Measurements from ENCODE around the gene EIF4E1B.

EIF4E1B gene

DNA sequence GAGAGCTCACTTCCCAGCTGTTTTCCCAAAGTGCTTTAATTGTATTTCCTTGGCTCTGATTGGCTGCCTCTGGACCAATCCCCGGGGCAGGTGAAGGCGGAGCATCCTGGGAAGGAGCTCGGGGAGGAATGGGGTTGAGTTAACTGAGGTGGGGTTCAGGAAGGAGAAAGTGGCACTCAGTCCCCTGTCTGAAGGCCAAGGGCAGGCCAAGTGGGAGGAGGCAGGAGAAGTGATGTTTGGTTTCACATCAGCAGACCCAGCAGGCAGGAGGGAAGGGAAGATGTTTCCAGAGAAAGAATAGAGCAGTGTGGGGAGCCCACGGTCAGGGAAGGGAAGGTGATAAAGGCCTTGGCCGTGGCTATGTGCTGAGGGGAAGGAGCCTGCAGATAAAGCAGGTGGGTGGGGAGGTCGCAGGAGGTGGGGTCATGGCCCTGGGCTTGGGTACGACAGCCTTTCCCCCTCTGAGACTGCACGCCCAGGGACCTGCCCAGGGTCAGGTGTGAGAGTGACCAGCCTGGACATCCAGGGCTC lies 19.9 kb downstream of the EIF4E1B start:
- no peak for ATAC-seq
- TF ChIP-seq ZNF70 (CRISPR knock-in tag; IDR thresholded peaks at IDR 0.05) (peak; percentile 73), ZFP30 (CRISPR knock-in tag; IDR thresholded peaks at IDR 0.05) (no peak)

- ATAC-seq: no peak
- TF ChIP-seq ISL1 (CRISPR knock-in tag; IDR thresholded peaks at IDR 0.05) (no peak), BACH2 (CRISPR knock-in tag; IDR thresholded peaks at IDR 0.05; ENCODE audit: borderline replicate concordance) (no peak), PATZ1 (CRISPR knock-in tag; IDR thresholded peaks at IDR 0.05; ENCODE audit: borderline replicate concordance) (no peak), ZFP3 (CRISPR knock-in tag; IDR thresholded peaks at IDR 0.05) (no peak), ESRRG (CRISPR knock-in tag; IDR thresholded peaks at IDR 0.05) (no peak), SNAI2 (CRISPR knock-in tag; IDR thresholded peaks at IDR 0.05) (no peak), TCF4 (CRISPR knock-in tag; IDR thresholded peaks at IDR 0.05; ENCODE audit: borderline replicate concordance) (no peak), RARB (CRISPR knock-in tag; IDR thresholded peaks at IDR 0.05) (no peak), ZNF70 (CRISPR knock-in tag; IDR thresholded peaks at IDR 0.05) (no peak), CSDC2 (CRISPR knock-in tag; IDR thresholded peaks at IDR 0.05) (no peak), POU6F1 (CRISPR knock-in tag; IDR thresholded peaks at IDR 0.05; ENCODE audit: borderline replicate concordance, low read depth) (no peak), ZNF8 (CRISPR knock-in tag; IDR thresholded peaks at IDR 0.05) (no peak), ZFP30 (CRISPR knock-in tag; IDR thresholded peaks at IDR 0.05) (no peak)
Observed at GRCh38 chr5:176651472-176651980, 21.1 kb downstream of the EIF4E1B start.

DNA sequence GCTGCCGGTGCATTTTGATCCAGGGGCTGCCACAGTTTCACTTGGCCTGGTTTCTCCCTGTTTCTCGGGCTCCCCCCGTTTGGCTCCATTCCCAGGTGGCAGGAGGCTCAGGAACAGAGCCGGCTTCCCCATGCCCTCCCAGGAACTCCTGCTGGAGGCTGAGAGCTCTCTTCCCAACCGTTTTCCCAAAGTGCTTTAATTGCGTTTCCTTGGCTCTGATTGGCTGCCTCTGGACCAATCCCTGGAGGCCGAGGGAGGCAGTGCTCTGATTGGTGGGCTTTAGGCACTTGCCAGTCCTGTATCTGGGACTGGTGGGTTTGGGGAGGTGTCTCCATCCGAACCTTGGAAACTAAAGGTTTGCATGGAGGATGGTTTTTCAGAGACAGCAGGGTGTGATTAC lies 21.7 kb downstream of the EIF4E1B start:
- TF ChIP-seq ARNTL (CRISPR knock-in tag; IDR thresholded peaks at IDR 0.05; ENCODE audit: borderline replicate concordance, low read depth) (no peak), TOX (CRISPR knock-in tag; IDR thresholded peaks at IDR 0.05; ENCODE audit: borderline replicate concordance) (no peak), ESRRG (CRISPR knock-in tag; IDR thresholded peaks at IDR 0.05) (no peak), SNAI2 (CRISPR knock-in tag; IDR thresholded peaks at IDR 0.05) (no peak), RARB (CRISPR knock-in tag; IDR thresholded peaks at IDR 0.05) (no peak), ZFP30 (CRISPR knock-in tag; IDR thresholded peaks at IDR 0.05) (no peak), GLIS3 (CRISPR knock-in tag; IDR thresholded peaks at IDR 0.05) (no peak), ISL1 (CRISPR knock-in tag; IDR thresholded peaks at IDR 0.05) (no peak)
- TF ChIP-seq, protein P1, sequence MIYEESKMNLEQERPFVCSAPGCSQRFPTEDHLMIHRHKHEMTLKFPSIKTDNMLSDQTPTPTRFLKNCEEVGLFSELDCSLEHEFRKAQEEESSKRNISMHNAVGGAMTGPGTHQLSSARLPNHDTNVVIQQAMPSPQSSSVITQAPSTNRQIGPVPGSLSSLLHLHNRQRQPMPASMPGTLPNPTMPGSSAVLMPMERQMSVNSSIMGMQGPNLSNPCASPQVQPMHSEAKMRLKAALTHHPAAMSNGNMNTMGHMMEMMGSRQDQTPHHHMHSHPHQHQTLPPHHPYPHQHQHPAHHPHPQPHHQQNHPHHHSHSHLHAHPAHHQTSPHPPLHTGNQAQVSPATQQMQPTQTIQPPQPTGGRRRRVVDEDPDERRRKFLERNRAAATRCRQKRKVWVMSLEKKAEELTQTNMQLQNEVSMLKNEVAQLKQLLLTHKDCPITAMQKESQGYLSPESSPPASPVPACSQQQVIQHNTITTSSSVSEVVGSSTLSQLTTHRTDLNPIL (CRISPR knock-in tag; IDR thresholded peaks at IDR 0.05; ENCODE audit: low read depth): no peak
- ATAC-seq: no peak

DNA sequence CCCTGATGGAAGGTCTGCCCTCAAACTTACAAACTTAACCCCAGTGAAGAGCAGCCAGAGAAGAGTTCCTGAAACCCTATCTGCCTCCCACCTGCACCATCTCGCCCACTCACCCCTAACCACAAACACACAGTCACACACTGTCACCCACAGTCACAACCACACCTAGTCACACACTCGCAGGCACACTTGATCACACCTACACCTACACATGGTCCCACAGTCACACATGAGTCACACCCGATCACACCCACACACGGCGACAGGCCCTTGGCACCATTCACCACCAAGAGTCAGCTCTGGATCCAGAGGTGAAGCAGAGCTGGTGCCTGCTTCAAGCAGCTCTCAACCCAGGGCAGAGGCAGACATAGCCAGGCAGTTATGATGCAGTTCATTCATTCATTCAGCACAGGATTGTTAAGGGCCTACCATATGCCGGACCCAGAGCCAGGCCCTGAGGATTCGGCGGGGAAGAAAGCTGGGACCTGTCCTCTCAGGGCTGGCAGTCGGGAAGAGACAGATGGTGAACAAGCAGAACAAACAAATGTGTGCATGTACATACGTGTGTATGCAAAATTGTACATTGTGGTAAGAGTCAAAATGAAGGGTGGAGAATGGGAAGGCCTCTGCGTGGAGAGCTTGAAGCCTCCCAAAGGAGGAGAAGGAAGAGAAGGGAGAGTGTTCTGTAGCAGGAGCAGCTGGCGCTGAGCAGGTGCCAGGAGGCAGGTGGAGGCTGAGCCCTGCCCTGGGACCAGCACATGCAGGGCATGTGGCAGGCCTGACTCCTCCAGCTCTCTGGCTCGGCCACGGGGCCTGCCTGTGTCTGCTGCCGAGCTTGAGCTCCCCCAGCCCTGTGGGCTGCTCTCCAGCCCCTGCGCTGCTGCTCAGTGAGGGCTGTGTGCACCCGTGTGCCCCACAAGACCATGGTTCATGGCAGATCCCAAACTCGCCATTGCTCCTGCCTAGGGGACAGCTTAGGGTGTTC lies 23.2 kb downstream of the EIF4E1B start:
- no peak for ATAC-seq
- TF ChIP-seq, protein P1 (CRISPR knock-in tag; IDR thresholded peaks at IDR 0.05; ENCODE audit: low read depth): no peak
- TF ChIP-seq PPARA (CRISPR knock-in tag; IDR thresholded peaks at IDR 0.05; ENCODE audit: borderline replicate concordance): no peak
- no peak for TF ChIP-seq ZFP30 (CRISPR knock-in tag; IDR thresholded peaks at IDR 0.05)
- TF ChIP-seq ISL1 (CRISPR knock-in tag; IDR thresholded peaks at IDR 0.05): no peak
- no peak for TF ChIP-seq SNAI2 (CRISPR knock-in tag; IDR thresholded peaks at IDR 0.05)
- TF ChIP-seq TOX (CRISPR knock-in tag; IDR thresholded peaks at IDR 0.05; ENCODE audit: borderline replicate concordance): no peak
- TF ChIP-seq ZNF8 (CRISPR knock-in tag; IDR thresholded peaks at IDR 0.05): no peak
- no peak for TF ChIP-seq GLIS3 (CRISPR knock-in tag; IDR thresholded peaks at IDR 0.05)
- no peak for TF ChIP-seq POU6F1 (CRISPR knock-in tag; IDR thresholded peaks at IDR 0.05; ENCODE audit: borderline replicate concordance, low read depth)
- TF ChIP-seq TCF4 (CRISPR knock-in tag; IDR thresholded peaks at IDR 0.05; ENCODE audit: borderline replicate concordance): no peak
- TF ChIP-seq BACH2 (CRISPR knock-in tag; IDR thresholded peaks at IDR 0.05; ENCODE audit: borderline replicate concordance): no peak
- no peak for TF ChIP-seq CSDC2 (CRISPR knock-in tag; IDR thresholded peaks at IDR 0.05)
- TF ChIP-seq, protein P2, sequence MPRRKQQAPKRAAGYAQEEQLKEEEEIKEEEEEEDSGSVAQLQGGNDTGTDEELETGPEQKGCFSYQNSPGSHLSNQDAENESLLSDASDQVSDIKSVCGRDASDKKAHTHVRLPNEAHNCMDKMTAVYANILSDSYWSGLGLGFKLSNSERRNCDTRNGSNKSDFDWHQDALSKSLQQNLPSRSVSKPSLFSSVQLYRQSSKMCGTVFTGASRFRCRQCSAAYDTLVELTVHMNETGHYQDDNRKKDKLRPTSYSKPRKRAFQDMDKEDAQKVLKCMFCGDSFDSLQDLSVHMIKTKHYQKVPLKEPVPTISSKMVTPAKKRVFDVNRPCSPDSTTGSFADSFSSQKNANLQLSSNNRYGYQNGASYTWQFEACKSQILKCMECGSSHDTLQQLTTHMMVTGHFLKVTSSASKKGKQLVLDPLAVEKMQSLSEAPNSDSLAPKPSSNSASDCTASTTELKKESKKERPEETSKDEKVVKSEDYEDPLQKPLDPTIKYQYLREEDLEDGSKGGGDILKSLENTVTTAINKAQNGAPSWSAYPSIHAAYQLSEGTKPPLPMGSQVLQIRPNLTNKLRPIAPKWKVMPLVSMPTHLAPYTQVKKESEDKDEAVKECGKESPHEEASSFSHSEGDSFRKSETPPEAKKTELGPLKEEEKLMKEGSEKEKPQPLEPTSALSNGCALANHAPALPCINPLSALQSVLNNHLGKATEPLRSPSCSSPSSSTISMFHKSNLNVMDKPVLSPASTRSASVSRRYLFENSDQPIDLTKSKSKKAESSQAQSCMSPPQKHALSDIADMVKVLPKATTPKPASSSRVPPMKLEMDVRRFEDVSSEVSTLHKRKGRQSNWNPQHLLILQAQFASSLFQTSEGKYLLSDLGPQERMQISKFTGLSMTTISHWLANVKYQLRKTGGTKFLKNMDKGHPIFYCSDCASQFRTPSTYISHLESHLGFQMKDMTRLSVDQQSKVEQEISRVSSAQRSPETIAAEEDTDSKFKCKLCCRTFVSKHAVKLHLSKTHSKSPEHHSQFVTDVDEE (CRISPR knock-in tag; IDR thresholded peaks at IDR 0.05): no peak
- TF ChIP-seq RARB (CRISPR knock-in tag; IDR thresholded peaks at IDR 0.05): no peak
- TF ChIP-seq ZNF70 (CRISPR knock-in tag; IDR thresholded peaks at IDR 0.05): no peak
